Transverse colon (tissue), 4 donors: ENCODE data around the gene KIF1B. TPM values are rescaled to one million over a fixed set of nuclear protein-coding genes. Genes with fewer than 3 reads are reported as not detected.
A peak's percentile ranks its signal among the peaks of the same experiment; 100 is the strongest.

Source experiments
- DNase-seq: peaks from one replicate; pipeline ENCODE4 v3.0.0-alpha.2; 2019
- H3K27ac ChIP-seq, 4 donors: fragments of 200-600 bp; sonication (generic); 2 replicates each; pipeline ENCODE4 v1.5.1; 2016 to 2018; ENCODE audit warnings: inconsistent platforms in 4 of 4
- H3K27me3 ChIP-seq: fragments of 200-600 bp; sonication (generic); 2 replicates; pipeline ENCODE4 v1.5.1; 2017; ENCODE audit warnings: inconsistent platforms
- H3K36me3 ChIP-seq, 4 donors: fragments of 200-600 bp; sonication (generic); 2 replicates each; pipeline ENCODE4 v1.5.1; 2017 to 2019; ENCODE audit warnings: inconsistent platforms in 4 of 4
- H3K4me1 ChIP-seq, 4 donors: fragments of 200-600 bp; sonication (generic); 2 replicates each; pipeline ENCODE4 v1.5.1; 2017 to 2020; ENCODE audit warnings: inconsistent platforms in 4 of 4
- H3K4me3 ChIP-seq, 4 donors: fragments of 200-600 bp; sonication (generic); 1 replicate in 1 of 4; 2 replicates in 3 of 4; pipeline versions ENCODE4 v1.5.1 to v1.6.1; 2017 to 2019; ENCODE audit warnings: inconsistent platforms in 4 of 4
- H3K9me3 ChIP-seq, 2 donors: fragments of 200-600 bp; sonication (generic); 2 replicates each; pipeline ENCODE4 v1.5.1; 2017 to 2019; ENCODE audit warnings: inconsistent platforms in 2 of 2
- EP300 ChIP-seq: sonication (generic); formaldehyde crosslinking; IDR thresholded peaks from one replicate; pipeline ENCODE4 v1.6.1; 2017; ENCODE audit warnings: antibody characterized with exemption, low read depth
- POLR2A ChIP-seq: fragments of 450-650 bp; IDR thresholded peaks from one replicate; pipeline ENCODE4 v1.6.1; 2016; ENCODE audit warnings: antibody characterized with exemption, mild to moderate bottlenecking, moderate library complexity
- POLR2AphosphoS5 ChIP-seq, 3 donors: sonication (generic); formaldehyde crosslinking; IDR thresholded peaks; one replicate each; pipeline ENCODE4 v1.6.1; 2016; ENCODE audit warnings: antibody characterized with exemption in 3 of 3
- WGBS, 2 donors: methylation state at CpG; one replicate each; pipeline ENCODE4 v1.1.5; 2018; ENCODE audit warnings: low coverage in 1 of 2; 5-methylcytosine and 5-hydroxymethylcytosine counted together
- in situ Hi-C, 4 donors: fragments of 200-750 bp; cut with MboI; loops; one replicate each; pipeline versions ENCODE4 v1.15.0 to v1.15.1; 2017; ENCODE audit warnings: low sequenced_read_pairs in 3 of 4, low pct_ligation_motif_present in 1 of 4, low pct_unique_long_range_greater_than_20kb in 1 of 4
- intact Hi-C: fragments of 100-400 bp; cut with DNase I; formaldehyde crosslinking; loops from one replicate; pipeline ENCODE4 v1.15.1; 2023; ENCODE audit warnings: low total_unique reads
- total RNA-seq, 4 donors: library from RNA; depleted of rRNA; stranded (reverse); fragments of >200 nt; gene quantifications; one replicate each; pipeline ENCODE4 v1.1.0, GENCODE V29; 2016
- TF ChIP-seq, protein P1 (sequence below), 5 experiments: fragments of 200-600 bp in 3 of 5; fragments of 450-650 bp in 2 of 5; sonication (generic) in 3 of 5; IDR thresholded peaks; 1 replicate in 2 of 5; 2 replicates in 3 of 5; pipeline ENCODE4 v1.5.1; 2016 to 2017; ENCODE audit warnings: antibody characterized with exemption in 5 of 5, inconsistent platforms in 3 of 5, mild to moderate bottlenecking in 2 of 5, moderate library complexity in 1 of 5

KIF1B gene
- total RNA-seq, 4 donors from 2014 or later, result 50.9 to 87.9 (median 71.4) TPM

DNA sequence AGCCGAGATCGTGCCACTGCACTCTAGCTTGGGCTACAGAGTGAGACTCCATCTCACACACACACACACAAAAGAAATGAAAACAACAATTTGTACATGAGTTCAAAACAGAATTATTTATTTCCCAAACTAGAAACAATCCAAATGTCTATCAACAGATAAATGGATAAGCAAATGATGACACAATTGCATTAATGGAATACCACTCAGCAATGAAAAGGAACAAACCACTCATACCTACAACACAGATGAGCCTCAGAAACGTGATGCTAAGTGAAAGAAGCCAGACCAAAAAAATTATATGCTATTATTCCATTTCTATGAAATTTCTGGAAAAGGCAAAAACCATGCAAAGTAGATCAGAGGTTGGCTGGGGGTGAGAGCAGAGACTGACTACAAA is 186.5 kb downstream of the KIF1B start:
- intact Hi-C loops, result no loop called here

DNA sequence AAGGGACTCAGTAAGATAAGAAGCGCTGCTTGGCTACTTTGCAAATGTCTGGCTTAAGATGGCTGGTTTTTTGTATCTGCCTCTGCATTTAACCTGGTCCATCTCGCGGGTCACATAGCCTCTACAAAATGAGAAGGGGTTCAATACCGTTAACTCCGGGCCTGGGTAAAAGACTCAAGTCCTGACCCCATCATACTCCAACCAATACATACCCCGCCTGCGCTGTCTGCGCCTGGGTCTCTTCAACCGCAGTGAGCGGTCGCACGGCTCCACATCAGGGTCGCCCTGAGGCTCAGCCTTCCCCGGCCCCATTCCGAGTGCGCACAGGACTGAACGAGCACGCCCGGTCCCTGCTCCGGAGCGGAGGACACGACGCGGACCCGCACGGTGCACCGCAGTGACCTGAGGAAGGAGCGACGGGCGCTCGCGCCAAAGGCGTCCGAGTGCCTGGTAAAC is 187.9 kb downstream of the KIF1B start:
- no peak for TF ChIP-seq POLR2AphosphoS5 (IDR thresholded peaks at IDR 0.05)
- TF ChIP-seq, protein P1, sequence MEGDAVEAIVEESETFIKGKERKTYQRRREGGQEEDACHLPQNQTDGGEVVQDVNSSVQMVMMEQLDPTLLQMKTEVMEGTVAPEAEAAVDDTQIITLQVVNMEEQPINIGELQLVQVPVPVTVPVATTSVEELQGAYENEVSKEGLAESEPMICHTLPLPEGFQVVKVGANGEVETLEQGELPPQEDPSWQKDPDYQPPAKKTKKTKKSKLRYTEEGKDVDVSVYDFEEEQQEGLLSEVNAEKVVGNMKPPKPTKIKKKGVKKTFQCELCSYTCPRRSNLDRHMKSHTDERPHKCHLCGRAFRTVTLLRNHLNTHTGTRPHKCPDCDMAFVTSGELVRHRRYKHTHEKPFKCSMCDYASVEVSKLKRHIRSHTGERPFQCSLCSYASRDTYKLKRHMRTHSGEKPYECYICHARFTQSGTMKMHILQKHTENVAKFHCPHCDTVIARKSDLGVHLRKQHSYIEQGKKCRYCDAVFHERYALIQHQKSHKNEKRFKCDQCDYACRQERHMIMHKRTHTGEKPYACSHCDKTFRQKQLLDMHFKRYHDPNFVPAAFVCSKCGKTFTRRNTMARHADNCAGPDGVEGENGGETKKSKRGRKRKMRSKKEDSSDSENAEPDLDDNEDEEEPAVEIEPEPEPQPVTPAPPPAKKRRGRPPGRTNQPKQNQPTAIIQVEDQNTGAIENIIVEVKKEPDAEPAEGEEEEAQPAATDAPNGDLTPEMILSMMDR (IDR thresholded peaks at IDR 0.05), result no peak
- no peak for TF ChIP-seq POLR2A
- no peak for TF ChIP-seq EP300
- Histone ChIP-seq H3K4me1 (peaks cover 4 to 24% (median 14%) of the 10 kb centered on the region in 4 donors), H3K4me3 (peak overlapping the region; percentile 44 to 92 (median 84)), H3K27me3 (no peaks in the 10 kb centered on the region), H3K36me3 (peaks cover 0 to 5% (median 1%) of the 10 kb centered on the region in 4 donors), H3K9me3 (no peaks in the 10 kb centered on the region), H3K27ac (peak overlapping the region; percentile 92 to 98 (median 96))
- no peak for DNase-seq
- intact Hi-C loops (no loop called here), in situ Hi-C loops (no loop called here)
- 1 to 7% methylated on average over 2 to 27 of the region's 34 CpGs for WGBS, 2 donors

More for the DNA sequence above, 186.5 kb downstream of the KIF1B start:
- Histone ChIP-seq H3K36me3 (no peaks in the 10 kb centered on the region), H3K27ac (no peak overlapping the region), H3K9me3 (no peaks in the 10 kb centered on the region), H3K4me1 (peaks cover 4 to 24% (median 14%) of the 10 kb centered on the region in 4 donors), H3K27me3 (no peaks in the 10 kb centered on the region), H3K4me3 (no peak overlapping the region)
- 44 to 85% methylated on average over 1 to 3 of the region's 3 CpGs for WGBS, 2 donors
- TF ChIP-seq POLR2A (no peak), POLR2AphosphoS5 (IDR thresholded peaks at IDR 0.05) (no peak), EP300 (no peak)
- TF ChIP-seq, protein P1 (IDR thresholded peaks at IDR 0.05), result no peak
- no peak for DNase-seq
- in situ Hi-C loops, result no loop called here

DNA sequence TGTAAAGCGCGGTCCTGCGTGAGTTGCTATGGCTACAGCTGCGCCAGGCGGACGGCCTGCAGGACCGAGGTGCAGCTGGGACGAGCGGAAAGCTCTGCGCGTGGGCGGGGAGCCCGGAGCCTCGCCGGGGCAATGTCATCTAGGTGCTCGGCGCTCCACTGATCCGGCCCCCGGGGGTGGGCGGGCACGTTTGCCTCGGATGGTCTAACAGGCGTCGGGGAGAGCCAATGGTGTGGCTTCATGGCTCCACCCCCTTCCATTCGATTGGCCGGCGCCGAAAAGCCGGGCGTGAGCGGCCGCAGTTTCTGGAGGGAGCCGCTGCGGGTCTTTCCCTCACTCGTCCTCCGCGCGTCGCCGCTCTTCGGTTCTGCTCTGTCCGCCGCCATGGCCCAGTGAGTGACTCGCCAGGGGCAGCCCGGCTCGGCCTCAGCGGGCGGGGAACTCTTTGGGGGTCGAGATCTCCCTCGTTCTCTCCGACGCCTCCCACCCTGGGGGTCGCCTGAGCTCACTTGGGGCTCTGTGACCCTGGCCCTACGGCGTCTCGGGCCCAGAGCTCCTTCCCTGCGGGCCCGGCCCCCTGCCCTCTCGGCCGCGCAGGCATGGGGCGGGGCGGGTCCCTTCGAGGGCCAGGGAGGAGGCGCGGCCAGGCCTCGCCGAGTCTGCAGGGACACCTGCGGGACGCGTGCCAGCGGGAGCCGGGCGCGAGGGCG is 188.5 kb downstream of the KIF1B start, which contains the start of gene PGD:
TSS of gene PGD (plus strand) at position 331 of the 710 bp plus-strand sequence. CDS start at position 385, 54 bp downstream.
- in situ Hi-C loops (no loop called here), intact Hi-C loops (no loop called here)
- peak; percentile 99 for DNase-seq
- Histone ChIP-seq H3K4me1 (peaks cover 4 to 24% (median 14%) of the 10 kb centered on the region in 4 donors), H3K27ac (peak within 1 kb of the TSS; percentile 92 to 98 (median 96)), H3K9me3 (no peaks in the 10 kb centered on the region), H3K36me3 (peaks cover 0 to 8% (median 3%) of the 10 kb centered on the region in 4 donors), H3K4me3 (peak within 1 kb of the TSS; percentile 82 to 92 (median 85)), H3K27me3 (no peaks in the 10 kb centered on the region)
- 0% methylated on average over 19 of the region's 76 CpGs; no CpG with 5 or more reads in 1 of the 2 donors for WGBS, 2 donors
- peak; percentile 83 for TF ChIP-seq POLR2A
- no peak for TF ChIP-seq EP300
- TF ChIP-seq POLR2AphosphoS5 (IDR thresholded peaks at IDR 0.05), result peak; percentile 71 to 90 (median 83)

DNA sequence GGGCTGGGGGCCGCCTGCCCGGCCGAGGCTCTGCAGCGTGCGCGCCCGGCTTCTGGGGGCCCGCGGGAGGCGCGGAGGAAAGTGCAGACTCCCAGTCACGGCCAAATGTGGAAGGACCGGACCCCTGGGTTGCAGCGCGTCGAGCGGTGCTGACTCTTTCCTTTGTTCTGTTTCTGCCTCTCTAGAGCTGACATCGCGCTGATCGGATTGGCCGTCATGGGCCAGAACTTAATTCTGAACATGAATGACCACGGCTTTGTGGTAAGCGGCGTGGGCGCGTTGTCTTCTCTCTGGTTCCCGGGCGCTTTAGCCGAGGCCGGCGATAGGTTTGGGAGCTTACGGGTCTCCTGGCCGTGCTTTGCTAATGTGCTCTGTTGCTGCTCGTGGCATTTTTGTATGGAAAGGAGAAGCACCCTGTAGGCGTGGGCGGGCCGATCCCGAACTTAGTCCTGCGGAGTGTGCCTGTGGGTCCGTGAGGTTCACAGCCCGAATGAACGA is 189.1 kb downstream of the KIF1B start:
- 1% methylated on average over 34 of the region's 42 CpGs; no CpG with 5 or more reads in 1 of the 2 donors for WGBS, 2 donors
- intact Hi-C loops, result no loop called here
- H3K27me3 ChIP-seq, result no peaks in the 10 kb centered on the region
- peak overlapping the region; percentile 82 to 92 (median 85) for H3K4me3 ChIP-seq
- no peaks in the 10 kb centered on the region for H3K9me3 ChIP-seq
- peaks cover 0 to 14% (median 6%) of the 10 kb centered on the region in 4 donors for H3K36me3 ChIP-seq
- peak overlapping the region; percentile 92 to 98 (median 96) for H3K27ac ChIP-seq
- TF ChIP-seq EP300, result no peak
- no peak for TF ChIP-seq POLR2A
- TF ChIP-seq POLR2AphosphoS5 (IDR thresholded peaks at IDR 0.05), result no peak
- TF ChIP-seq, protein P1 (IDR thresholded peaks at IDR 0.05), result no peak
- DNase-seq, result no peak
- H3K4me1 ChIP-seq, result peaks cover 4 to 24% (median 14%) of the 10 kb centered on the region in 4 donors
- in situ Hi-C loops, result no loop called here
